Activated T-helper 1 cell treated with anti-CD3 and anti-CD28 coated beads, Interleukin-2, amount 50 U/mL, for 16 hours (primary cell): Measurements from ENCODE around the gene COBL.

Experiments
- DNase-seq, 2 donors: peaks; one replicate each; pipeline ENCODE4 v3.0.0-alpha.2; 2020; ENCODE audit warnings: low read depth in 1 of 2, low spot score in 1 of 2

COBL gene

DNA sequence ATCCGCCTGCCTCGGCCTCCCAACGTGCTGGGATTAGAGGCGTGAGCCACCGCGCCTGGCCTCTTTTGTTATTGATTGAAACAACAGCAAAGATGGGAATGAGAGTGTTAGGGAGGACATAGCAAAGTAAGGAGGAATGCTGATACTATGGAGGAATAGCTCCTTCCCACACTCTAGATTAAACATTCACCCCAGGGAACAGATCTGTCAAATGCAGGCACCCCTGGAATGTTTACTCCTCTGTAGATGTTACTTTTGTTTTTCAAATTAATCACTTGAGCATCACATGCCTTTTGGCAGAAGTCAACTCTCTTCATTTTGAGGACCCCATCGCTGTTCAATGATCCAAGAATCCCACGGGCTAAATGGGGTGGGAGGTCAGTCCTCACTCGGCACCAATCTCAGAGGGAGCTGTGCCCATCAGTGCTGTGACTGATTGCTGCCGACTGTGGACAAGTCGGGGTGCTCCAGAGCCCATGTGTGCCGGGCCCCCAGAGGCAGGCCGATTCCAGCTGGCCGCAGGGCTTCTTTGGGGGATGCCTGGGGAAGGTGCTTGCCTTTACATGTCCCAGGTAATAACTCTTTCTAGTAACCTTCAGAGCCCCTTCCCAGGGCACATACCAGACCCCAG, 10.2 kb upstream of the COBL start:
- DNase-seq: no peak

DNA sequence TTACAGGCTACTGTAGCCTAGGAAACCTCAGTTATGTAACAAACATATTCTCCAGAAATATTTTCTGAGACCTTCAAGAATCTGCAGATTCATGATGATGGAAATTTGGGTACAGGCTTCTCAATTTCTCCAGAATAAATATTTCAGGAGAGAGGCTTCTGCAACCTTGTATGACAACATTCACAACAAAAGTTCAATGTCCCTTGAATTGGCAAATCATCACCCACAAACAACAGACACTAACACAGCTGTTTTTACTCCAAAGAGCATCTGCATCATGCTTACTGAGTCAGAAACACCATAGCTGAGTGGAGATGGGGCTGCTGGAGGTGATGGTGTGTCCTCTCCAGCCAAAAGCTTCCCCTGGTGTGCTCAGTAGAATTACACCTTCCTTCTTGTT, 9.3 kb upstream of the COBL start:
- DNase-seq: no peak

DNA sequence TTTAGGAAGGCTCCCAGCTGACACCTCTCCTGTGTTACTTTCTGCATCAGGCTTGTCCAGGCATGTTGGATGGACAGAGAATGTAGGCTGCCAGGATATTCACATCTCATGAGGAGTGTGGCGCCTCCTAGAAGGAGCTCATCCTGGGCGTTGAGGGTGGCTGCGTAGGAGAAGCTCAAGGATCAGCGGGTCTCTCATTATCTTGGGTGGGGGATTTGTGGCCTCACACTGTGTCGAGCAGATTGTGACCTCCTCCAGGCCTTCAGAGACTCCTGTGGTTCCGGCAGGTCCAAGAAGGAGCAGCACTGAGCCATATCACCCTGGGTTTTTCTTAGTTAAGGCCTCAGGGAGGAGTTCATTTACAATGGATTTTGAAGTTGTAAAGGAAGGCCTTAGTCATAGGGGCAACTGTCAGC, 8.7 kb upstream of the COBL start:
- DNase-seq: no peak

DNA sequence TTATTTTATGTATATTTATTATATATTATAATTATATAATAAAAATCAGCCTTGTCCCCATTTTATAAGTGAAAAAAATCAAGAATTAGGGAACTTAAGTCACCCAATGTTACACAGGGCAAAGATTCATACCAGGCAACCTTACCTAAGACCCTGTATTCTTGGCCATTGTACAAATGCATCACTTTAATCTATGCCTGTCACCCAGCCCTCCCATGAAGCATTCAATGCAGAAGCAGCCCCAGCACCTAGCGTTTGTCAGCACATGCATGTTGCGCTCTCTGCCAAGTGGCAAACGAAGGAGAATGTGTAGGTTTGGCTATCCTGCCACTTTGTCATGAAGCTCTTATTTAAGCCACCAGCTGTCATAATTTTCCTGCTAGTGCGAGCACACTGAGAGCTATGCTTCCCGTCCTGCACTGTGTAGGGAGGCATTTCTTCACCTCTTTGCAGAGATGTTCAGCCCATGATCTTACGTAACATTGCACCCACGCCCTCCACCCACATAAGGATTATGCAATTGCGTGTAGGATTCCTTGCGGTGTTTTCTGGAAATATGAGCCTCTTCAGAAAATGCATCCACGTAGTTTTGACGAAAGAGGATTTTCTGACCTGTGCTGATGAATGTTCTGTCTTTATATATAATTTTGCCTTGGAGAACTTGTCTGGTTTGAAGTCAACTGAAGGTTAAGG, 7.7 kb upstream of the COBL start:
- DNase-seq: no peak

DNA sequence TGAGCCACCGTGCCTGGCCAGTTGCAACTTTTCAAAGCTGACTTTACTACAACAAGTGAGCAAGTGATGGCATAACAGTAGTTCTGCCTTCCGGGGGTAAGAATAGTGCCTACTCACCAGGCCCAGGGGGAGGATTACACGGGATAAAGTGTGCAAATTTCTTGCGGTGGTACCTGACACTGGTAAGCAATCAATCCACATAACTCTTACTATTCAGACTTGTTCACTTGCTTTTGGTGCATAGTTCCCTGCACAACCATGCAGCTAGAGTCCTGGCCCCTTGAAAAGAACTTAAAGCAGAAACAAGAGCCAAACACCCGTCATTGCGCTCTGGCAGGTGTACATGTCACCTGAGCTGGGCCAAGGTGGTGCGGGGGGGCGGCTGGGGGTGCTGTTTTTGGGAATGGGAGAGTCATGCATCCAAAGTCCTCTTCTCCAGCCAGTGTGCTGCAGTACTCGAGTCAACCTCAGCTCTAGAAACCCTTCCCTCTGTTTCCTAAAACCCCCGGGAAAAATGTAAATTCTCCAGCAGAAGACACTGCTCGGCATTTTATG, 5.4 kb upstream of the COBL start:
- no peak for DNase-seq

DNA sequence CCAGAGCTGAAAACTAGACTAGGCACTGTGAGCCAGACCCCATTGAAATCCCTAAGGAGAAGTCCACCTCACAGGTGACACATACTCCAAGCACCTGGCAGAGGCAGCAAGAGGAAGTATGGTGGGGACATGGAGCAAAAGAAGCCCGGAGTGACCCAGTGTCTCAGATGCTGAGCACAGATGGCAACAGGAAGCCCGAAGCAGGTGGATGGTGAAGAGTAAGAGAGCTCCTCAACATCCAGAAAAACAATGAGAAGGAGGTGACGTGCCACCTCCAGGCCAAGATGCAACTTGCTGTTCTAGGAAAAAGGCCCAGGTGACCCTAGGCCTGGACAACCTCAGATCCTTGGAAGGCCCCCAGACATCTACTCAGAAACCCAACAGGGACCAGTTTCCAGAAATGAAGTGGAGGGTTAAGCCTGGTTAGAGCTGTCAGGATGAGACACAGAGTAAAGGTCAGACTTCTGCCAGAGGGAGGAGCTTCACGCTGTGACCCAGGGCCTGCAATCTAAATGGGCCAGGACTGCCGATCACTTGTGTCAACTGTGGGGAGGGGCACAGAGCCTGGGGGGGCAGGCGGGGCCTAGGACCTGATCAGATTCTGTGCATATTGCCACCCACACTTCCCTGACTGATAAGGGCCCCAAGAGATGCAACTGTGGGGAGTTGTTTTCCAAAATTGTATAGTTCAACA, 2.4 kb upstream of the COBL start:
- no peak for DNase-seq

DNA sequence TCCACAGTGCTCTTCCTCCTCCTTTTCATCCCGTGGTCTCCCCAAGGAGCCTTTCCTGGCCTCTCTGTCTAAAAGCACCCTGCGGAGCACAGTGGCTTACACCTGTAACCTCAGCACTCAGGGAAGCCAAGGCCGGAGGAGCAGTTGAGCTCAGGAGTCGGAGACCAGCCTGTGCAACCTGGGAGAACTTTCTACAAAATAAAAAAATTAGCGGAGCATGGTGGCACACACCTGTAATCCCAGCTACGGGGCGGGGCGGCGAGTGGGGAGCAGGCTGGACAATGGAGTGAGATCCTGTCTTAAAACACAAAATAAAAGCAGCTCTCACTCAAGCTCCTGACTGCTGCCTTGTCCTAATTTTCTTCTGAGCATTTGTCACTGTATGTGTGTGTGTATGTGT, 1.4 kb upstream of the COBL start:
- DNase-seq: no peak

DNA sequence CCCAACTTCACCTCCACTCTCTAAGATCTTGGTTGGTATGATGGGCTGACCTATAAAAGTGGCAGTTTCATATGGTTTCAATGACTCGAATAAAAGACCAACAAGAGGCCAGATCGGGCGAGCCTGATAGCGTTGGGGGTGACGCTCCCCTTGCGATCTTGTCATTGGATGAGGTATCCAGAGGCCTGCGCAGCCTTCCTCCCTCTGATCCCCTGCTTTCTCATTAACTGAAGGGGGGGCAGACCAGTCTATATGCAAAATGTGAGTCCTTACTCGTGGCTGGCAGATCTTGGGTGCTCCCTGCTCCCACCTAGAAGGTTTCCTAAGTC, 937 bp upstream of the COBL start:
- DNase-seq: no peak

DNA sequence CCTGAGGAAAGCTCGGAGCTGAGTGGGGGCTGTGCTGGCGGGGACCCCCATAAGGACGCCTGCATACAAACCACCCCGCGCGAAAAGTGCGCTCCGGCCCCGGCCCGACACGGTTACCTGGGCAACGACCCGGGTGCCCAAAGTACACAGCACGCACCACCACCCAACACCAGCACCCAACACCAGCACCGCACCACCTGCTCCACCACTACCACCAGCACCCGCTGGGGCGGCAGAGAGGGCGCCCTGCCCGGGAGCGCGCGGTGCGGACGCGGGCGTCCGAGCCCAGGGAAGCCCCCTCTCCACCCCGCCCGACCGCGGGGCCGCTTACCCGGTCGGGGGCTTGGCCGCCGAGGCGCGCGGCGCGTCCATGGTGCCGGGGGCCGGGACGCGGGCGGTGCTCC, 345 bp downstream of the COBL start:
- DNase-seq: no peak

DNA sequence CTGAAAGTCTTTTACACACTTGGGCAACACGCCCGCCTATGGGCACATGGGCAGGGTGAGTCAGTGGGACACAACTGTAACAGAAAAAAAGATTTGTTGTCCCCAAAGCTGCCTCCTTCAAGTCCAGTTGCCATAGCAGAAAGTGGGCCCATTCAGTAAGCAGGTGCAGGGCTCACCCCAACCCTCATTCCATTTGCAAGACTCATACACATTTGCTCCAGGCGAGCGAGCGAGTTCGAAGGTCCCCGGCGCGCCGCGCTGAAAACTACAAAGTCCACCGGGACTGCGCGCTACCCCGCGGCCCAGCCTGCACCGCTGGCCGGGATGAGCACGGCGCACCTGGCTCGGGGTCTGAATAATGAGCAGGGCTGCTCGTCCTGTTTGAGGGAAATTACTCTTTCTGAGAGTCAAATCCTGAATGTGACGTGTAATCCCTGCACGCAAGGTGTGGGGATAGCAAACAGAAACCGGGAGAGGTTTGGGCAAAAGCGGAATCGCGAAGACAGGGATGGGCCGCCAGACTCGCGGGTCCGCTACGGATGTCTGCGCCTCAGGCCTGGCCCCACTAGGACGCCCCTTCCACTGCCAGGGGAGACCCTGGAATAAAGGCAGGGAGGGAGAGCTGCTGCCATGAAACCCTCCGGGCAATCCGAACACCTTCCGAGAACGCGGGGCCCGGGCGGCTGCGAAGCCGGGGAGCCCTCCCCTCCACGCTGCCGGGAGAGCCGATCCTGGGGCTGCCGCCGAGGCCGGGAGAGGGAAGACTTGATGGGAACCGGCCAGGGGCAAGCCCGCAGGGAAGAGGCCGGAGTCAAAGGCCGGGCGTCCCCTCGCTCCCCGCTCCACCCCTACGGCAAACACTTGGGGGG, 982 bp downstream of the COBL start:
- DNase-seq: no peak

DNA sequence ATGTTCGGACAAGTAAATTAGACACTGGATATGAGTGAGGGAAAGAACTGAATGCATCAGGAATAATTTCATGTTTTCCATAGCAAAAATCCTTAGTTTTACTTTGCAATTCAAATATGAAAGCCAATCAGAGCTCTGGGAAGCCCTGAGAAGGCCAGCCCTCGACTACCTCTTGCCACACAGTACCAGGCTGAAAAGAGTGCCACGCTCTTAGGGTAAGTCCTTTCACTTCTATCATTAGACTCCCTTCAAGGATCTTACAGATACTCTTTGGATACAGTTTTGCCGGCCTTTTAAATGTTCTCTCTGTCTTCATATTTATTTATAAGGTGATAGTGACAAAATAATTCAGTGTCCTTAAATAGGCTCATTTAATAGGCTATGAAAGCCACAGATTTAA, 1.9 kb downstream of the COBL start:
- no peak for DNase-seq

DNA sequence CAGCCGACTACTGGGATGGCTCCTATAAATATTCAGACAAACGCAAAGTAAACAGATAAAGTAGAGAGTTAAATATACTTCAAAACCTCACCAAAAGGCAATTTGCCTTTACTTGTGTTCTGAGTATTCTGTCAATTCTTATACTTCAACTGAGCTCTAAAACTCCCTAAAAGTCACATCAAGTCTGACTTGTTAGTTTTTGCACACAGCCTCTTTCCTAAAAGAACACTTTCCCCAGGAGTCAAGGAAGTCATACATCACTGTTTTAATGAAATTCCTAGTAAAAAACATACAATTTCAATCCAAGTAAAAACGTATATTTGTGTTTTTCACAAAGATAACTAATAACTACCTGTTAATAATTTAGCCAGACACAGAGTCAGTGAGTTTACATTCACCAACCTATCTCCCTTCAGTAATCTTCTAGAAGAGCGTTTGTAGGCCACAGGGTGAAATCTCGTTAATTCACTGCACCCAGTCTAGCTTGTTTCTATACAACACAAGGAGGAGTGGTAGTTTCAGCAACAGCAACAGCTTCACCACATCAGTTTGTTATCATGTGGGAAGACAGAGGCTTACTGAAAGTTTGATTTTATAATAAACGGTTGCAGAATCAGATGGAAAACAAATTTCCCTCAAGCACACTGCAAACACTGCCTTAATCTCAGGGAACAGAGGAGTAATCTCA, 2.7 kb downstream of the COBL start:
- no peak for DNase-seq

DNA sequence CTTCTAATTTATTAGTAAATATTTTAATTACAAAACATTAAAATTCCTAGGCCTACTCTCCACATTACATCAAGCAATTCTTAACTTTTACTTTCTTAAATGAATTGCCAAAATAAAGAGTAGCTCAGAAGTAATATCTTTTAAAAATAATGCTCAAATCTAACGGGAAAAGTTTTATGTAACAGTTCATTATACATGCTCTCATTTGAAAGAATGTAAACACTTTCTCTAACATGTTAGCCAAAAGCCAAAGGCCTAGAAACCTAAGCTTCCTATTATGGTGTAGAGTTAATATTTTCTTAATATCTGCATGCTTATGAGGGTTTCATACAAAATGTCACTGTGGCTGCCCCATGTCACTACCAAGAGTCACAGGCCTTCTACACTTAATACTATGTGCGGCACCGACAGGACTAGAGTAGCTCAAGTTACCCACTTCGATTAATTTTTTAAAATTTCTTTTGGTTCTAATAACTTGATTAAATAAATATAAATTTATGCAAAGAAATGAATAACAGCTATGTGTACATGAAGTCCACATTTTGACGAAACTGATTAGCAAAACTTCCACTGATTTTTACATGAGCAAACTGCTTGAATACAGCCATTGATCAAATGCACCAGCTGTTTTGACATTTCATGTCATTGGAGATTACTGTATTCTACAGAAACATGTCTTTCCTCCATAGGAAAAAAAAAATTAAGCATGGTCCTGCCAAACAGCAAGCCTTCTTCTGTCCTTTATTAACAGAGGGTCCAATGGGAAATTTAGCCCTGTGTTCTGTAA, 3.5 kb downstream of the COBL start:
- DNase-seq: no peak

DNA sequence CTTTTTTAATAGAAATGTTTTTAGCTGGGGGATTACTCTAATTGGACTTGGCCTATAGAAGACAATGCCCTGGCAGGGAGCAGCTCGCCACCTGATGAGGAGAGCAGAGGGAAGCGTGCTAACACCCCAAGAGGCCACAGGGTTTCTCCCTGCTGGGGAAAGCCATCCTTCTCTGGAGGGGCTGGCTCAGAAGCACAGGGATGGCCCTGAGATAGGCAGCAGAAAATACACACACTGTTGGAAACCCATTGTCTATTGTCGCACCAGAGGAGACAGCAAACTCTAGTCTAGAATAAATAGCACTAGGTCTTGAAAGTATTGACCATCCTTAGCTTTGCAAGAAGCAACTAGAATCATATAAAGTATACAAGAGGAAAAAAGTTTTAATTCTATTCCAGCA, 5.4 kb downstream of the COBL start:
- DNase-seq: no peak

DNA sequence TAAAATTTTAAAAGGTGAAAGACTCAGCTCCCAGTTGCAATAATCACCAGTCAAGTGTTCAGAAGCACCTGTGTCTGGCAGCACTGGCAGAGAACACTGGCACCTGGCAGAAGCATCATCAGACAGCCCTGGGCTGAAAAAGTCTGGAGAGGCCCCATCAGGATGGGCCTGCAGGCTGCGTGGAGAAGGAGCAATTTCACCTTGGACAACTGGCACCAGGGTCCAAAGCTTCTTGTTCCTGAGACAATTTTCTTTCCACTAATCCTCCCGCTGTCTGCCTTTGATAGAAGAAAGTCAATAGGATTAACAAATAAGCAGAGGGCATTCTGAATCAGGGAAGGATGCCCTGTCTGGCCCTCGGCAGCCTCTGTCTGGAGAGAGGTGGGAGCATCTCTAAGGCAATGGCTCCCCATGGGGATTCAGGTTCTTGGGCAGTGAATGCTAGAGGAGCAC, 6.5 kb downstream of the COBL start:
- no peak for DNase-seq

DNA sequence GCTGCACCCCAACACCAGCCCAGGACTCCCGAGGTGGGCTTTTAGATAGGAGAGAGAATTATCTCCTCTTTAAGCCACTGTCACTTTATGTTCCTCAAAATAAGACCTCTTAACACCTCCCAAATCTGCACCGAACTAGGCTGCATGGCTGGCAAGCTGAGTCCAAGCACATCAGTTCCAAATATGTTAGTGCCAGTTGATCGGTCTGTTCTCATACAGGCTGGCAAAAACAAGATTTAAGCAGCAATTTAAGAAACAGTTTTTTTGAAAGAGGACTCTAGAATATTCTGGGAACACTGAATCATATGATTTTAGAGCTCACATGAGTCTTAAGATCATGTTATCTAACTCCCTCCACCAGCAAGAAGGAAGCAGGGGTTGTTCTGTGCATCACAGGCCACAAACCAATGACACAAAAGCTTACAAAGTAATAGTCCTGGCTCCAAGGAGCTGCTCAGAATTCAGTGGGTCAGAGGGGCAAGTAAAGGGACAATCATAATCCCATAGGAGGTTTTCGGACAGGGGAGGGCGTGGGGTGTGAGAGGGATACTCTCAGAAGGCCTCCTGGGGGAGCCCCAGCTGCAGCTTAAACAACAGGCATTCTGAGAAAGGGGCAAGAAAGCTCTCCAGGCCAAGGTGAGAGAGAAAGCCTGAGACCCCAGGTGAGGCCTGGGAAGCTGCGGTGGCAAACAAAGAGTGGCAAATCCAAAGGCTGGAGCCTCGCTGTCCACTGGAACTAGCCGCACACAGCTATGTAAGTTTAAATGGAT, 7.1 kb downstream of the COBL start:
- DNase-seq: no peak

DNA sequence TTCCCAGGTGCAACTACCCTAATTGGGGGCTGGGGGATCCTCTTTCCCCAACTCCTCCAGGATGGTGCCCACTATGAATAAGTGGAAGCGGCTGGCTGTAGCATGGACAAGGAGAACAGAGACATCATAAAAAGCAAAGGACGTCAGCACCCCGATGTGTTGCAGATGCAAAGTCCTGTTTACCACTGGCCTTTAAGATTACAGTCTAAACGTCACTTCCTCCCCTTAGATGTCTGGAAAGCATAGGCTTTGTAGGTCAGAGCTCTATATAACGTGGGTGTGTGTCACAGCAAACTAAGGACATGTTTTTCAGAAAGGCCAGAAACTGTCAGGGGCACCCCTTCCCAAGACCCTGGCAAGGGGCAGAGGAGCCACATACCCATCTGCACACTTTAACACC, 7.9 kb downstream of the COBL start:
- no peak for DNase-seq

DNA sequence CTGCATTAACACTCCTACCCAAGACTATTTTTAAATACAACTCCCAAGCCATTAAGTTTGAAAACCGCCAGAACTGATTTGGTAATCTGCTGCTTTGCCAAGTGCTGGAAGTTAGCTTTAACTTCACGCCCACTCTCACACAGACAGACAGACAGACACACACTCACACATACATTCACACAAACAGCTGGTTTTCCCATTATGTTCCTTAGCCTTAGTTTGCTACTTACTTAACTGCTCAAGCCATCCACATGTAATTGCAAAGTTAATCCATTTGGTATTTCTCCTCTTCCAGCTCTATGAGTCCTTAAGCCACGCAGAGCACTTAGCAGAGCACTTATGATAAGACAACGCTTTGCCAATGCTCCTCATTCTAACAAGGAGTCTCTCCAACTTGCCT, 8.3 kb downstream of the COBL start:
- no peak for DNase-seq

DNA sequence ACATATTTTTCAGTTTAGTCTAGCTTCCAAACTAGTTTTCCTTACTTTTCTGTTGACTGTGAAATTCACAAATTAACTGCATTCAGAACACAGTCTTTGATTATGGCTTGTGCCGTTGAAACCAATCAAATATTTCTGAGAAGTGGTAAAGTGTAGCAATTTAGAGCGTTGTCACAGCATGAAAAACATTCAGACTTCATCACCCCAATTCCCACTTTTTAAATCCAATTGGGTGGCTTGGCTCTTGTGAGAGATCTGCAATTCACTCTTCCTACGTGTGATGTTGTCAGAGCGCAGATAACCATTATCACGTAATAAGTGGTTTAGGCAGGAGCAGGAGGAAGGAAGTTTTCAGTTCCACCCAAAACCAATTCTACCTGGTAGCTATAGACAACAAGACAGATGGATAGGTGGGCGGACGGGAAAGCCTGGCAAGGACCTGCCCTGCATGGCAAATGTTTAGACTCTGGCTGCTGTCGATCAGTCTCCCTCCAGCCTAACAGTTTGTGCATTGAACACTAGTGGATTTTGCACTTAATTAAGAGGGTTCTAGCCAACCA, 8.9 kb downstream of the COBL start:
- DNase-seq: no peak
